PC-3 (cell line): ENCODE measurements around the gene ST14. TPM values are rescaled to one million over a fixed set of nuclear protein-coding genes. Genes with fewer than 3 reads are reported as not detected.
"Not testable (repeated sequence)": the region's sequence is repeated elsewhere in the genome, so short reads cannot be mapped to it uniquely, and the experiment has no call there.

Experiments
- ATAC-seq: fragments of 200-7000 bp; cut with Tn5 transposase; 2 replicates; pipeline ENCODE4 v1.9.1; 2020; ENCODE audit warnings: mild to moderate bottlenecking, moderate library complexity
- BruUV-seq: library from RNA; stranded (reverse); fragments of 400-500 nt; replicated peaks from 2 replicates; lab custom pipeline; 2021; lab: Mats Ljungman, UMichigan
- CTCF ChIA-PET: fragments of 300-600 bp; sonication (Branson Sonifier 250); formaldehyde crosslinking; loops from one replicate; lab custom pipeline; 2022; ENCODE audit warnings: antibody characterized with exemption; lab: Charles Lee
- POLR2A ChIA-PET: fragments of 300-600 bp; sonication (Branson Sonifier 250); formaldehyde crosslinking; loops from one replicate; lab custom pipeline; 2022; ENCODE audit warnings: antibody characterized with exemption; ENCODE audit not compliant: unreplicated experiment; lab: Charles Lee
- DNase-seq: peaks from one replicate; pipeline ENCODE4 v3.0.0-alpha.2; 2015
- H2AFZ ChIP-seq: fragments of 300-600 bp; sonication (generic); 2 replicates; pipeline ENCODE4 v1.6.0; 2016; ENCODE audit warnings: antibody characterized with exemption, low read length
- H3F3A ChIP-seq: fragments of 300-600 bp; sonication (generic); one replicate; pipeline ENCODE4 v1.6.0; 2017; ENCODE audit warnings: antibody characterized with exemption, low read length, control low read depth, mild to moderate bottlenecking; ENCODE audit not compliant: unreplicated experiment
- H3K27ac ChIP-seq: fragments of 300-600 bp; sonication (generic); 2 replicates; pipeline ENCODE4 v1.5.1; 2016; ENCODE audit warnings: mild to moderate bottlenecking, low read length
- H3K27me3 ChIP-seq: fragments of 300-600 bp; sonication (generic); 2 replicates; pipeline ENCODE4 v1.6.1; 2016; ENCODE audit warnings: low read length, mixed read lengths
- H3K36me3 ChIP-seq: fragments of 300-600 bp; sonication (generic); 2 replicates; pipeline ENCODE4 v1.6.1; 2016; ENCODE audit warnings: low read depth, mixed run types, low read length, mixed read lengths
- H3K4me1 ChIP-seq: fragments of 300-600 bp; sonication (generic); 2 replicates; pipeline ENCODE4 v1.5.1; 2016; ENCODE audit warnings: low read length; ENCODE audit not compliant: insufficient read depth
- H3K4me2 ChIP-seq: fragments of 300-600 bp; sonication (generic); 2 replicates; pipeline ENCODE4 v1.6.0; 2016; ENCODE audit warnings: low read length
- H3K4me3 ChIP-seq: fragments of 300-600 bp; sonication (generic); 2 replicates; pipeline ENCODE4 v1.5.1; 2016; ENCODE audit warnings: mild to moderate bottlenecking, low read length, mixed read lengths
- H3K79me2 ChIP-seq: fragments of 300-600 bp; sonication (generic); 2 replicates; pipeline ENCODE4 v1.6.1; 2017; ENCODE audit warnings: low read length, mixed read lengths
- H3K9ac ChIP-seq: fragments of 300-600 bp; sonication (generic); 2 replicates; pipeline ENCODE4 v1.6.0; 2016; ENCODE audit warnings: mild to moderate bottlenecking, low read length
- H3K9me2 ChIP-seq: fragments of 300-600 bp; sonication (generic); replicated peaks from 2 replicates; pipeline ENCODE4 v1.6.1; 2016; ENCODE audit warnings: mixed run types, low read length, mixed read lengths
- H3K9me3 ChIP-seq: fragments of 300-600 bp; sonication (generic); 2 replicates; pipeline ENCODE4 v1.6.1; 2016; ENCODE audit warnings: low read length, mixed read lengths
- H4K20me1 ChIP-seq: fragments of 300-600 bp; sonication (generic); 2 replicates; pipeline ENCODE4 v1.6.1; 2016; ENCODE audit warnings: low read length, mixed read lengths
- CTCF ChIP-seq: fragments of 300-600 bp; sonication (generic); conservative IDR thresholded peaks from 2 replicates; pipeline ENCODE4 v1.5.1; 2017; ENCODE audit warnings: antibody characterized with exemption, low read depth, mild to moderate bottlenecking, low read length
- EZH2 ChIP-seq: fragments of 300-600 bp; sonication (generic); IDR thresholded peaks from one replicate; pipeline ENCODE4 v1.6.1; 2017; ENCODE audit warnings: antibody characterized with exemption, mild to moderate bottlenecking, low read length; ENCODE audit not compliant: unreplicated experiment
- EZH2phosphoT487 ChIP-seq: fragments of 300-600 bp; sonication (generic); IDR thresholded peaks from 2 replicates; pipeline ENCODE4 v1.6.1; 2018; ENCODE audit warnings: mild to moderate bottlenecking, antibody characterized with exemption, low read length, borderline replicate concordance
- intact Hi-C: fragments of 100-400 bp; cut with micrococcal nuclease; formaldehyde crosslinking; loops from 2 replicates; pipeline ENCODE4 v1.9.0; 2023
- total RNA-seq: library from RNA; depleted of rRNA; stranded (reverse); fragments of >200 nt; gene quantifications from 2 replicates; pipeline ENCODE4 v1.2.3, GENCODE V29; 2014

The ST14 gene
- total RNA-seq, 1 experiment from 2014 or later, result 231 TPM

- Histone ChIP-seq H3K9me3 (no peaks in the 10 kb centered on the region), H3K27me3 (no peaks in the 10 kb centered on the region), H2AFZ (no peak overlapping the region), H3K4me3 (no peak overlapping the region), H3K27ac (no peak overlapping the region), H3F3A (no peaks in the 10 kb centered on the region), H3K79me2 (no peaks in the 10 kb centered on the region), H3K36me3 (no peaks in the 10 kb centered on the region), H3K4me2 (no peak overlapping the region), H4K20me1 (no peaks in the 10 kb centered on the region), H3K9ac (no peak overlapping the region), H3K9me2 (no peaks in the 10 kb centered on the region), H3K4me1 (no peaks in the 10 kb centered on the region)
- ChIA-PET POLR2A (no interaction called here), CTCF (no interaction called here)
- no TSS peak for BruUV-seq
- DNase-seq (peak; percentile 27), ATAC-seq (no peak)
- intact Hi-C loops, result no loop called here
- TF ChIP-seq EZH2phosphoT487, result no peak
- TF ChIP-seq CTCF, result no peak
- no peak for TF ChIP-seq EZH2
Measured at GRCh38 chr11:130223291-130223971, 63.8 kb downstream of the ST14 start.

- intact Hi-C loops, result loop anchor here (5.0 kb wide), 1 partner anchor 665 kb away; no protein-coding TSS in a partner anchor
- TF ChIP-seq EZH2 (no peak), CTCF (no peak), EZH2phosphoT487 (no peak)
- DNase-seq (no peak), ATAC-seq (no peak)
- ChIA-PET CTCF (interaction anchor here (0.6 kb wide), 1 partner anchor 529 kb away, joined by 16 read pairs; no protein-coding TSS in a partner anchor), POLR2A (interaction anchor here (0.7 kb wide), 1 partner anchor 792 kb away, joined by 4 read pairs; no protein-coding TSS in a partner anchor)
- Histone ChIP-seq H3K79me2 (no peaks in the 10 kb centered on the region), H3K4me2 (no peak overlapping the region), H3K4me1 (no peaks in the 10 kb centered on the region), H3K27ac (no peak overlapping the region), H4K20me1 (no peaks in the 10 kb centered on the region), H3F3A (no peaks in the 10 kb centered on the region), H3K4me3 (no peak overlapping the region), H3K27me3 (no peaks in the 10 kb centered on the region), H3K36me3 (no peaks in the 10 kb centered on the region), H3K9me2 (no peaks in the 10 kb centered on the region), H3K9me3 (no peaks in the 10 kb centered on the region), H2AFZ (no peak overlapping the region), H3K9ac (no peak overlapping the region)
- BruUV-seq, result no TSS peak
Measured at GRCh38 chr11:130227373-130227772, 67.8 kb downstream of the ST14 start.

- H3K9me3 ChIP-seq, ATAC-seq, H3K27ac ChIP-seq, H3K9me2 ChIP-seq, H3F3A ChIP-seq, H3K9ac ChIP-seq, BruUV-seq, intact Hi-C loops, DNase-seq, H3K4me3 ChIP-seq, POLR2A ChIA-PET, H3K79me2 ChIP-seq, H3K27me3 ChIP-seq, H3K36me3 ChIP-seq, H3K4me1 ChIP-seq, H4K20me1 ChIP-seq, H2AFZ ChIP-seq, H3K4me2 ChIP-seq, CTCF ChIA-PET: not testable (repeated sequence)
Measured at GRCh38 chr11:130233486-130233885, 73.9 kb downstream of the ST14 start.

GRCh38 chr11:130233888-130234287 lies 74.3 kb downstream of the ST14 start:
- H3K9me3 ChIP-seq, H3K27me3 ChIP-seq, H3F3A ChIP-seq, BruUV-seq, intact Hi-C loops, CTCF ChIA-PET, H3K4me1 ChIP-seq, H3K9ac ChIP-seq, H3K27ac ChIP-seq, POLR2A ChIA-PET, H3K36me3 ChIP-seq, H3K4me2 ChIP-seq, H2AFZ ChIP-seq, H4K20me1 ChIP-seq, DNase-seq, ATAC-seq, H3K79me2 ChIP-seq, H3K4me3 ChIP-seq, H3K9me2 ChIP-seq: not testable (repeated sequence)
